ENCODE data around the gene TNFRSF9. TPM values are rescaled to one million over a fixed set of nuclear protein-coding genes. Genes with fewer than 3 reads are reported as not detected.
"Not testable (repeated sequence)": the region's sequence is repeated elsewhere in the genome, so short reads cannot be mapped to it uniquely, and the experiment has no call there.

Gene TNFRSF9
- total RNA-seq, 5 donors from 2014 or later (not counting 1 experiment from before 2014, with no cell fraction given) = 0.59 to 4.3 (median 0.88) TPM

GRCh38 chr1:7919880-7920279 lies 20.8 kb downstream of the TNFRSF9 start:
- Mint-ChIP-seq H3K27me3 (no peaks in the 10 kb centered on the region), H3K27ac (no peak overlapping the region), H3K36me3 (no peaks in the 10 kb centered on the region), H3K4me3 (no peak overlapping the region), H3K4me1 (peaks cover 0 to 25% (median 15%) of the 10 kb centered on the region in 3 donors), H3K9me3 (no peaks in the 10 kb centered on the region)
- no peak overlapping the region for H3K27ac ChIP-seq (ENCODE audit: low read length)
- ATAC-seq (replicated peaks in 1 of 4) = no peak
- DNase-seq = no peak
- no peaks in the 10 kb centered on the region for H3K27me3 ChIP-seq (replicated peaks in 1 of 2; ENCODE audit: control insufficient read depth in 2 of 2, extremely low read depth in 1 of 2, insufficient read depth in 2 of 2, low read length in 1 of 2)
- no peak overlapping the region for H3K4me3 ChIP-seq (ENCODE audit: control insufficient read depth in 1 of 2, extremely low read depth in 1 of 2, low read length in 1 of 2)
- no peaks in the 10 kb centered on the region for H3K9me3 ChIP-seq
- H3K36me3 ChIP-seq (ENCODE audit: control insufficient read depth in 2 of 2, extremely low read depth in 1 of 2, insufficient read depth in 1 of 2, low read length in 1 of 2) = no peaks in the 10 kb centered on the region
- POLR2A ChIA-PET = no interaction called here
- peaks cover 0 to 11% of the 10 kb centered on the region in 2 experiments for H3K4me1 ChIP-seq (ENCODE audit: control insufficient read depth in 1 of 2, extremely low read depth in 1 of 2, insufficient read depth in 2 of 2, low read length in 2 of 2)
- no CpG with 5 or more reads among the region's 5 CpGs for WGBS (ENCODE audit: insufficient coverage)
- CTCF ChIA-PET = interaction anchor here (0.6 kb wide), 3 partner anchors 14 to 1089 kb away, joined by 4 read pairs; no protein-coding TSS in a partner anchor

DNA sequence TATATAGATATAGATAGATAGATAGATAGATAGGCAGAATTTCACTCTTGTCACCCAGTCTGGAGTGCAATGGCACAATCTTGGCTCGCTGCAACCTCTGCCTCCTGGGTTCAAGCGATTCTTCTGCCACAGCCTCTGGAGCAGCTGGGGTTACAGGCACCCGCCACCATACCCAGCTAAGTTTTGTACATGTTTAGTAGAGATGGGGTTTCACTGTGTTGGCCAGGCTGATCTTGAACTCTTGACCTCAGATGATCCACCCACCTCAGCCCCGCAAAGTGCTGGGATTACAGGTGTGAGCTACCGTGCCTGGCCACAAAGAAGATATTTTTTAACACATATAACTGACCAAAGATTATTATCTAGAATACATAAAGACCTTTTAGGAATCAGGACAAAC lies 22.7 kb downstream of the TNFRSF9 start:
- peaks cover 0 to 13% of the 10 kb centered on the region in 2 experiments for H3K4me1 ChIP-seq (ENCODE audit: control insufficient read depth in 1 of 2, extremely low read depth in 1 of 2, insufficient read depth in 2 of 2, low read length in 2 of 2)
- H3K27me3 Mint-ChIP-seq; ATAC-seq (replicated peaks in 1 of 4); H3K9me3 Mint-ChIP-seq; H3K9me3 ChIP-seq; H3K27ac Mint-ChIP-seq; H3K27me3 ChIP-seq (replicated peaks in 1 of 2; ENCODE audit: control insufficient read depth in 2 of 2, extremely low read depth in 1 of 2, insufficient read depth in 2 of 2, low read length in 1 of 2); H3K36me3 Mint-ChIP-seq; H3K36me3 ChIP-seq (ENCODE audit: control insufficient read depth in 2 of 2, extremely low read depth in 1 of 2, insufficient read depth in 1 of 2, low read length in 1 of 2); H3K4me3 Mint-ChIP-seq; POLR2A ChIA-PET; DNase-seq; H3K27ac ChIP-seq (ENCODE audit: low read length); H3K4me3 ChIP-seq (ENCODE audit: control insufficient read depth in 1 of 2, extremely low read depth in 1 of 2, low read length in 1 of 2): not testable (repeated sequence)
- no CpG with 5 or more reads among the region's 5 CpGs for WGBS (ENCODE audit: insufficient coverage)
- CTCF ChIA-PET = interaction anchor here in 1 of 2 donors (0.7 kb wide), 1 partner anchor 427 kb away, joined by 3 read pairs; no protein-coding TSS in a partner anchor
- H3K4me1 Mint-ChIP-seq = peaks cover 0 to 35% (median 15%) of the 10 kb centered on the region in 3 donors

DNA sequence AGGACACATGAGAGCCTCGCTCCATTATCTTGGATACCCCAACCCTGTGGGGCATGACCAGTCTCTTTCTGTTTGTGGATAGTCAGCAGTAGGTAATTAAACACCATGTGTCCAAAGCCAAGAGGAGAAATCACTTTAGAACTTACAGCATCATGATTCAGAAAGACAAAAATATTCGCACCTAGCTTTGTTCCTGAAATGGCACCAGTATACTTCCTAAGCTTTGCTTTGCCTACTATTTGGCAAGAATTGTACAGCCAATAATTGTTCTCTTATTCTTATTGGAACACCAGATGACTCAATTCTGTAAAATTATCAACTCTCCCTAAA lies 24.2 kb downstream of the TNFRSF9 start:
- WGBS (ENCODE audit: insufficient coverage) = 100% methylated on average over 1 of the region's 2 CpGs

GRCh38 chr1:7915826-7916500 lies 24.7 kb downstream of the TNFRSF9 start:
- no CpG with 5 or more reads among the region's 5 CpGs for WGBS (ENCODE audit: insufficient coverage)
- H3K36me3 ChIP-seq (ENCODE audit: control insufficient read depth in 2 of 2, extremely low read depth in 1 of 2, insufficient read depth in 1 of 2, low read length in 1 of 2) = no peaks in the 10 kb centered on the region
- H3K4me3 ChIP-seq (ENCODE audit: control insufficient read depth in 1 of 2, extremely low read depth in 1 of 2, low read length in 1 of 2) = no peak overlapping the region
- H3K27me3 ChIP-seq (replicated peaks in 1 of 2; ENCODE audit: control insufficient read depth in 2 of 2, extremely low read depth in 1 of 2, insufficient read depth in 2 of 2, low read length in 1 of 2) = no peaks in the 10 kb centered on the region
- ChIA-PET CTCF (interaction anchor here in 1 of 2 donors (0.6 to 1.2 kb wide), 3 partner anchors 12 to 467 kb away, joined by 3 read pairs; no protein-coding TSS in a partner anchor), POLR2A (no interaction called here)
- ATAC-seq (replicated peaks in 1 of 4) (peak in 3 of 4 experiments; percentile 41 to 58 (median 54)), DNase-seq (peak in 18 of 35 experiments; percentile 9 to 52 (median 26))
- no peaks in the 10 kb centered on the region for H3K27me3 Mint-ChIP-seq
- H3K4me3 Mint-ChIP-seq = no peak overlapping the region
- no peaks in the 10 kb centered on the region for H3K36me3 Mint-ChIP-seq
- H3K27ac ChIP-seq (ENCODE audit: low read length) = no peak overlapping the region
- peaks cover 0 to 13% of the 10 kb centered on the region in 2 experiments for H3K4me1 ChIP-seq (ENCODE audit: control insufficient read depth in 1 of 2, extremely low read depth in 1 of 2, insufficient read depth in 2 of 2, low read length in 2 of 2)
- no peaks in the 10 kb centered on the region for H3K9me3 Mint-ChIP-seq
- H3K27ac Mint-ChIP-seq = peak overlapping the region in 1 of 2 donors; percentile 15
- H3K9me3 ChIP-seq = no peaks in the 10 kb centered on the region
- H3K4me1 Mint-ChIP-seq = peaks cover 0 to 50% (median 17%) of the 10 kb centered on the region in 3 donors

More for the DNA sequence above, 24.2 kb downstream of the TNFRSF9 start:
- H3K9me3 Mint-ChIP-seq = no peaks in the 10 kb centered on the region
- no peak for ATAC-seq (replicated peaks in 1 of 4)
- Histone ChIP-seq H3K9me3 (no peaks in the 10 kb centered on the region), H3K27me3 (replicated peaks in 1 of 2; ENCODE audit: control insufficient read depth in 2 of 2, extremely low read depth in 1 of 2, insufficient read depth in 2 of 2, low read length in 1 of 2) (no peaks in the 10 kb centered on the region), H3K36me3 (ENCODE audit: control insufficient read depth in 2 of 2, extremely low read depth in 1 of 2, insufficient read depth in 1 of 2, low read length in 1 of 2) (no peaks in the 10 kb centered on the region), H3K27ac (ENCODE audit: low read length) (no peak overlapping the region), H3K4me1 (ENCODE audit: control insufficient read depth in 1 of 2, extremely low read depth in 1 of 2, insufficient read depth in 2 of 2, low read length in 2 of 2) (peaks cover 0 to 13% of the 10 kb centered on the region in 2 experiments), H3K4me3 (ENCODE audit: control insufficient read depth in 1 of 2, extremely low read depth in 1 of 2, low read length in 1 of 2) (no peak overlapping the region)
- no peaks in the 10 kb centered on the region for H3K27me3 Mint-ChIP-seq
- H3K4me1 Mint-ChIP-seq = peaks cover 0 to 47% (median 17%) of the 10 kb centered on the region in 3 donors
- ChIA-PET CTCF (interaction anchor here in 1 of 2 donors (0.6 to 1.2 kb wide), 3 partner anchors 12 to 43 kb away, joined by 3 read pairs; no protein-coding TSS in a partner anchor), POLR2A (interaction anchor here in 1 of 2 donors (0.6 kb wide), 1 partner anchor 1458 kb away, joined by 3 read pairs; no protein-coding TSS in a partner anchor)
- H3K4me3 Mint-ChIP-seq = no peak overlapping the region
- no peaks in the 10 kb centered on the region for H3K36me3 Mint-ChIP-seq
- no peak overlapping the region for H3K27ac Mint-ChIP-seq
- DNase-seq = no peak

- peaks cover 0 to 54% (median 14%) of the 10 kb centered on the region in 3 donors for H3K4me1 Mint-ChIP-seq
- peak in 8 of 35 experiments; percentile 15 to 35 (median 22) for DNase-seq
- peak overlapping the region in 1 of 2 donors; percentile 59 for H3K4me3 ChIP-seq (ENCODE audit: control insufficient read depth in 1 of 2, extremely low read depth in 1 of 2, low read length in 1 of 2)
- ATAC-seq (replicated peaks in 1 of 4) = peak in 3 of 4 experiments; percentile 27 to 60 (median 44)
- H3K36me3 ChIP-seq (ENCODE audit: control insufficient read depth in 2 of 2, extremely low read depth in 1 of 2, insufficient read depth in 1 of 2, low read length in 1 of 2) = no peaks in the 10 kb centered on the region
- H3K9me3 Mint-ChIP-seq = no peaks in the 10 kb centered on the region
- CTCF ChIA-PET = no interaction called here
- POLR2A ChIA-PET = no interaction called here
- H3K27me3 Mint-ChIP-seq = no peaks in the 10 kb centered on the region
- peaks cover 0 to 13% of the 10 kb centered on the region in 2 experiments for H3K4me1 ChIP-seq (ENCODE audit: control insufficient read depth in 1 of 2, extremely low read depth in 1 of 2, insufficient read depth in 2 of 2, low read length in 2 of 2)
- peak overlapping the region; percentile 64 to 94 for H3K27ac Mint-ChIP-seq
- no peaks in the 10 kb centered on the region for H3K27me3 ChIP-seq (replicated peaks in 1 of 2; ENCODE audit: control insufficient read depth in 2 of 2, extremely low read depth in 1 of 2, insufficient read depth in 2 of 2, low read length in 1 of 2)
- no peaks in the 10 kb centered on the region for H3K9me3 ChIP-seq
- H3K36me3 Mint-ChIP-seq = no peaks in the 10 kb centered on the region
- WGBS (ENCODE audit: insufficient coverage) = 66% methylated on average over 14 of the region's 18 CpGs
- peak overlapping the region; percentile 29 to 91 (median 65) for H3K4me3 Mint-ChIP-seq
- H3K27ac ChIP-seq (ENCODE audit: low read length) = no peak overlapping the region
Observed at GRCh38 chr1:7912743-7913557, 27.7 kb downstream of the TNFRSF9 start.

- no peaks in the 10 kb centered on the region for H3K36me3 Mint-ChIP-seq
- ATAC-seq (replicated peaks in 1 of 4) = no peak
- Histone ChIP-seq H3K36me3 (ENCODE audit: control insufficient read depth in 2 of 2, extremely low read depth in 1 of 2, insufficient read depth in 1 of 2, low read length in 1 of 2) (no peaks in the 10 kb centered on the region), H3K9me3 (no peaks in the 10 kb centered on the region), H3K27ac (ENCODE audit: low read length) (no peak overlapping the region), H3K4me3 (ENCODE audit: control insufficient read depth in 1 of 2, extremely low read depth in 1 of 2, low read length in 1 of 2) (peak overlapping the region in 1 of 2 donors; percentile 59), H3K27me3 (replicated peaks in 1 of 2; ENCODE audit: control insufficient read depth in 2 of 2, extremely low read depth in 1 of 2, insufficient read depth in 2 of 2, low read length in 1 of 2) (no peaks in the 10 kb centered on the region), H3K4me1 (ENCODE audit: control insufficient read depth in 1 of 2, extremely low read depth in 1 of 2, insufficient read depth in 2 of 2, low read length in 2 of 2) (peaks cover 0 to 13% of the 10 kb centered on the region in 2 experiments)
- ChIA-PET CTCF (no interaction called here), POLR2A (no interaction called here)
- peak overlapping the region in 1 of 3 donors; percentile 91 for H3K4me3 Mint-ChIP-seq
- H3K27ac Mint-ChIP-seq = peak overlapping the region in 1 of 2 donors; percentile 94
- H3K9me3 Mint-ChIP-seq = no peaks in the 10 kb centered on the region
- H3K27me3 Mint-ChIP-seq = no peaks in the 10 kb centered on the region
- H3K4me1 Mint-ChIP-seq = peaks cover 0 to 52% (median 14%) of the 10 kb centered on the region in 3 donors
- 83% methylated on average over 3 of the region's 3 CpGs for WGBS (ENCODE audit: insufficient coverage)
- DNase-seq = no peak
Observed at GRCh38 chr1:7912145-7912544, 28.5 kb downstream of the TNFRSF9 start.

Data from T-cell (primary cell).